Measurements from ENCODE around the gene SLC27A6. TPM values are rescaled to one million over a fixed set of nuclear protein-coding genes. Genes with fewer than 3 reads are reported as not detected.

Gene SLC27A6, protein sequence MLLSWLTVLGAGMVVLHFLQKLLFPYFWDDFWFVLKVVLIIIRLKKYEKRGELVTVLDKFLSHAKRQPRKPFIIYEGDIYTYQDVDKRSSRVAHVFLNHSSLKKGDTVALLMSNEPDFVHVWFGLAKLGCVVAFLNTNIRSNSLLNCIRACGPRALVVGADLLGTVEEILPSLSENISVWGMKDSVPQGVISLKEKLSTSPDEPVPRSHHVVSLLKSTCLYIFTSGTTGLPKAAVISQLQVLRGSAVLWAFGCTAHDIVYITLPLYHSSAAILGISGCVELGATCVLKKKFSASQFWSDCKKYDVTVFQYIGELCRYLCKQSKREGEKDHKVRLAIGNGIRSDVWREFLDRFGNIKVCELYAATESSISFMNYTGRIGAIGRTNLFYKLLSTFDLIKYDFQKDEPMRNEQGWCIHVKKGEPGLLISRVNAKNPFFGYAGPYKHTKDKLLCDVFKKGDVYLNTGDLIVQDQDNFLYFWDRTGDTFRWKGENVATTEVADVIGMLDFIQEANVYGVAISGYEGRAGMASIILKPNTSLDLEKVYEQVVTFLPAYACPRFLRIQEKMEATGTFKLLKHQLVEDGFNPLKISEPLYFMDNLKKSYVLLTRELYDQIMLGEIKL
- total RNA-seq (100 to 1,000 TPM in 1 of 10 donors, 10 to 100 TPM in 9; 36.5 to 125 (median 61.4) TPM), polyA plus RNA-seq (10 to 100 TPM; 11.0 to 26.3 TPM)
- long read RNA-seq, donor 1, transcript SLC27A6-201 (10 exons, 3,219 nt): major isoform, 51 of 89 reads
- long read RNA-seq, donor 1, partial matches to known transcripts: 4 of 89 reads
- long read RNA-seq, donor 1, other reads (novel, unspliced or antisense): 33 of 89 reads
- long read RNA-seq, donor 2, transcript SLC27A6-201 (10 exons, 3,219 nt): major isoform, 202 of 333 reads
- long read RNA-seq, donor 2, partial matches to known transcripts: 8 of 333 reads
- long read RNA-seq, donor 2, other reads (novel, unspliced or antisense): 119 of 333 reads
- long read RNA-seq, donor 3, transcript SLC27A6-201 (10 exons, 3,219 nt): major isoform, 72 of 113 reads
- long read RNA-seq, donor 3, partial matches to known transcripts: 11 of 113 reads
- long read RNA-seq, donor 3, other reads (novel, unspliced or antisense): 27 of 113 reads

DNA sequence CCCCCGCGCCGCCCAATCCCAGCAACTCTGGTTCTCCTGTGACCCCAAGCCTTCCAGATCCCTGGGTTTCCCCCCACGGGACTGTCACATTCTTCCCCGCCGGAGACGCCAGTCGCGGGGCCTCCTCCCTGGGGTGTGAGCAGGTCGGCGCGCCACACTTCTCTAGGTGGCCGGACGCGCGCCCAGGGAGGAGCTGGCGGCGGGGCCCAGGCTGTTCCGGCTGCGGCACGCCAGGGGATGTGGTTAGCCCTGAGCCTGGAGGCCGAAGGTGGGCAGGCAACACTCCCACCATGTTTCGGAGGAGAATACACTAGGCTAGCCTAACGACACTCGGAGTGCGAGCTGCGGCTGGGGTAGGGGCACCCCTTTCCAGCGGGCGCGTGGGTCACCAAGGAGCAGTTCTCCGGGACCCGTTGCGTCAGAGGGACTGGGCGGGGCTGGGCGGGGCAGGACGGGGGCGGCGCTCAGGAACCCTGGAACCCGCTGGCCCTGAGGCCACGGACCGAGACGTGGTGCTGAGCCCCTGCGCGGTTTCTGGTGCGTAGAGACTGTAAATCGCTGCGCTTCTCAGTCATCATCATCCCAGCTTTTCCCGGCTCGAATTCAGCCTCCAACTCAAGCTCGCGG is at the start of gene SLC27A6:
Gene SLC27A6, plus strand, starts transcription at position 478 of the 627 bp plus-strand sequence. CDS start 650 bp downstream, outside the sequence.
- no peaks in the 10 kb centered on the region for H3K36me3 ChIP-seq
- H3K4me3 ChIP-seq: peak within 1 kb of the TSS; percentile 23 to 63 (median 54)
- peak within 1 kb of the TSS; percentile 6 to 85 (median 78) for H3K27ac ChIP-seq
- intact Hi-C loops (cut with DNase I): loop anchor here in 1 of 10 donors (5.0 kb wide), 1 partner anchor 43 kb away; no protein-coding TSS in a partner anchor
- DNase-seq (peak; percentile 30 to 54), ATAC-seq (peak; percentile 87 to 99 (median 96))
- WGBS, 2 donors: 0 to 1% methylated on average over 51 of the region's 51 CpGs
- TF ChIP-seq, protein P1, sequence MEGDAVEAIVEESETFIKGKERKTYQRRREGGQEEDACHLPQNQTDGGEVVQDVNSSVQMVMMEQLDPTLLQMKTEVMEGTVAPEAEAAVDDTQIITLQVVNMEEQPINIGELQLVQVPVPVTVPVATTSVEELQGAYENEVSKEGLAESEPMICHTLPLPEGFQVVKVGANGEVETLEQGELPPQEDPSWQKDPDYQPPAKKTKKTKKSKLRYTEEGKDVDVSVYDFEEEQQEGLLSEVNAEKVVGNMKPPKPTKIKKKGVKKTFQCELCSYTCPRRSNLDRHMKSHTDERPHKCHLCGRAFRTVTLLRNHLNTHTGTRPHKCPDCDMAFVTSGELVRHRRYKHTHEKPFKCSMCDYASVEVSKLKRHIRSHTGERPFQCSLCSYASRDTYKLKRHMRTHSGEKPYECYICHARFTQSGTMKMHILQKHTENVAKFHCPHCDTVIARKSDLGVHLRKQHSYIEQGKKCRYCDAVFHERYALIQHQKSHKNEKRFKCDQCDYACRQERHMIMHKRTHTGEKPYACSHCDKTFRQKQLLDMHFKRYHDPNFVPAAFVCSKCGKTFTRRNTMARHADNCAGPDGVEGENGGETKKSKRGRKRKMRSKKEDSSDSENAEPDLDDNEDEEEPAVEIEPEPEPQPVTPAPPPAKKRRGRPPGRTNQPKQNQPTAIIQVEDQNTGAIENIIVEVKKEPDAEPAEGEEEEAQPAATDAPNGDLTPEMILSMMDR (IDR thresholded peaks at IDR 0.05): no peak
- H3K9me3 ChIP-seq: peaks cover 0 to 14% (median 0%) of the 10 kb centered on the region in 11 donors
- H3K4me1 ChIP-seq: peaks cover 0 to 5% (median 0%) of the 10 kb centered on the region in 9 donors
- H3K27me3 ChIP-seq: peaks cover 0 to 29% (median 15%) of the 10 kb centered on the region in 7 donors

DNA sequence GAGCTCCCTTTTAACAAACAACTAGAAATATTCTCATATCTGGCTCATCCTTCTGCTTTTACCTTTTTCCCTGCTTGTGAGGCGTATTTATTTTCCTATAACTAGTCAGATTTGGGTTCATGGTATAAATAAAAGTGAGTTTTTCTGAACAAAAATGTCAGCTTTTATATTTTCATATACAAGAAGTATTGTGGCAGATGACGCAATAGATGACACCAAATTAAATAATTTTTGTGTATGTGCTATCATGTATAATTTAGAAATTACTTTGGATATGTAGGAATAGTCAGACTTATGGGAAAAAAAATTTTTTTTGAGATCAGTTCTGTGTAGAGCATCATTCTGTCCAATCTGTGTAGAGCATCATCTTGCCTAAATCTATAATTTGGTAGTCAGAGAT is 45.7 kb upstream of the SLC27A6 start:
- no peaks in the 10 kb centered on the region for H3K36me3 ChIP-seq
- WGBS, 2 donors: 90 to 93% methylated on average over 2 of the region's 2 CpGs
- H3K4me3 ChIP-seq: no peak overlapping the region
- no peak overlapping the region for H3K27ac ChIP-seq
- TF ChIP-seq, protein P1 (IDR thresholded peaks at IDR 0.05): no peak
- no peak for DNase-seq
- ATAC-seq: no peak
- peaks cover 0 to 5% (median 0%) of the 10 kb centered on the region in 9 donors for H3K4me1 ChIP-seq
- no peaks in the 10 kb centered on the region for H3K9me3 ChIP-seq
- no peaks in the 10 kb centered on the region for H3K27me3 ChIP-seq
- intact Hi-C loops (cut with DNase I): loop anchor here in 2 of 10 donors (10.0 kb wide), 1 partner anchor 175 kb away; the partner anchor contains the start of gene ISOC1 (in 2 of the 2)

DNA sequence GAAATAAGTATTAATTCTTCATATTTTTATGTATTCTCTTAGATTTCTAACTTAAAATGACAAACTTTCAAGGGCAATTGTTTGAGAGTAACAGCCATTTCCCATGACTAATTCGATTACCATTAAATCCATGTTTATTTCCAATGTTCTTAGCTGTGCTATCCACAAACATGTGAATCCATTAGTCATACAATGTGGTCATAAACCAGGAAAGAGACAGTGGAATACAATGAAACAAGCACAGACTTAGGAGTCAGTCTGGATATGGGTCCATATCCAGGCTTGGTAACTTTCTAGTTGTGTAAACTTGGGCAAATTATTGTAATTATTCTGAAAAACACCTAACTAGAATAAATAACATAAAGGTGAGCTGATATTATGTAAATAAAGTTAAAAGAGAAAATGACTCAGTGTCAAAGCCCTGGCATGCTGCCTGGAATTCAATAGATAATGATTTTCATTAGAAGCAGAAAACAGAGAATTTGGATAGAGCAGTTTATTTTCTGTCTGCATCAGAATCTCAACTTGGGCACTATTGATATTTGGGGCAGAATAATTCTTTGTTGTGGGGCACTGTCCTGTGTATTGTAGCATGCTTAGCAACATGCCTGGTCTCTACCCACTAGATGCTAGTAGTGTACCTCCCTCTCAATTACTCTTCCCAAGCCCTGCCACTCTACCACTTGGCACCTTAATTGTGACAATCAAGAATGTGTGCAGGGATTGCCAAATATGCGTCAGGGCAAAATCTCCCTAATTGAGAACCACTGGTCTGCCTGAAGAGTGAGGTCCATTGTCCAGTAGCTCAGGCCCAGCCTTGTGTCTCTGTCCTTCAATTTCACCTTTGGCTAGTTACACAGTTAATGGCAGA is 44.7 kb upstream of the SLC27A6 start:
- ATAC-seq: peak; percentile 81 to 96 (median 92)
- Histone ChIP-seq H3K27ac (peak overlapping the region in 8 of 10 donors; percentile 11 to 75 (median 60)), H3K4me1 (peaks cover 0 to 5% (median 0%) of the 10 kb centered on the region in 9 donors), H3K4me3 (no peak overlapping the region), H3K27me3 (no peaks in the 10 kb centered on the region), H3K9me3 (no peaks in the 10 kb centered on the region), H3K36me3 (no peaks in the 10 kb centered on the region)
- peak in 1 of 2 donors; percentile 61 for DNase-seq
- intact Hi-C loops (cut with DNase I): loop anchor here in 2 of 10 donors (5.0 to 10.0 kb wide), 2 partner anchors 47 to 54 kb away; partner anchors contain the start of gene SLC27A6 (in 1 of the 2)
- WGBS, 2 donors: 61 to 66% methylated on average over 2 of the region's 2 CpGs
- TF ChIP-seq, protein P1 (IDR thresholded peaks at IDR 0.05): no peak

All from heart right ventricle (tissue), 16 donors.